ENCODE data around the gene RAD51B.
"Not testable (repeated sequence)": the region's sequence is repeated elsewhere in the genome, so short reads cannot be mapped to it uniquely, and the experiment has no call there.

Gene RAD51B

GRCh38 chr14:68693926-68694325 is 874.3 kb downstream of the RAD51B start:
- TF ChIP-seq, protein P1, sequence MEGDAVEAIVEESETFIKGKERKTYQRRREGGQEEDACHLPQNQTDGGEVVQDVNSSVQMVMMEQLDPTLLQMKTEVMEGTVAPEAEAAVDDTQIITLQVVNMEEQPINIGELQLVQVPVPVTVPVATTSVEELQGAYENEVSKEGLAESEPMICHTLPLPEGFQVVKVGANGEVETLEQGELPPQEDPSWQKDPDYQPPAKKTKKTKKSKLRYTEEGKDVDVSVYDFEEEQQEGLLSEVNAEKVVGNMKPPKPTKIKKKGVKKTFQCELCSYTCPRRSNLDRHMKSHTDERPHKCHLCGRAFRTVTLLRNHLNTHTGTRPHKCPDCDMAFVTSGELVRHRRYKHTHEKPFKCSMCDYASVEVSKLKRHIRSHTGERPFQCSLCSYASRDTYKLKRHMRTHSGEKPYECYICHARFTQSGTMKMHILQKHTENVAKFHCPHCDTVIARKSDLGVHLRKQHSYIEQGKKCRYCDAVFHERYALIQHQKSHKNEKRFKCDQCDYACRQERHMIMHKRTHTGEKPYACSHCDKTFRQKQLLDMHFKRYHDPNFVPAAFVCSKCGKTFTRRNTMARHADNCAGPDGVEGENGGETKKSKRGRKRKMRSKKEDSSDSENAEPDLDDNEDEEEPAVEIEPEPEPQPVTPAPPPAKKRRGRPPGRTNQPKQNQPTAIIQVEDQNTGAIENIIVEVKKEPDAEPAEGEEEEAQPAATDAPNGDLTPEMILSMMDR (conservative IDR thresholded peaks at IDR 0.05; ENCODE audit: low read depth, low read length) = no peak

GRCh38 chr14:68694516-68695235 is 875.1 kb downstream of the RAD51B start:
- TF ChIP-seq, protein P1 (conservative IDR thresholded peaks at IDR 0.05; ENCODE audit: low read depth, low read length) = no peak
- H3K4me3 ChIP-seq (ENCODE audit: low read length) = no peak overlapping the region
- no peak for DNase-seq (ENCODE audit: low read depth)

More at GRCh38 chr14:68693926-68694325, 874.3 kb downstream of the RAD51B start:
- DNase-seq (ENCODE audit: low read depth) = no peak
- H3K4me3 ChIP-seq (ENCODE audit: low read length) = no peak overlapping the region

- H3K4me3 ChIP-seq (ENCODE audit: low read length) = no peak overlapping the region
- peak; percentile 69 for DNase-seq (ENCODE audit: low read depth)
- TF ChIP-seq, protein P1 (conservative IDR thresholded peaks at IDR 0.05; ENCODE audit: low read depth, low read length) = no peak
Measured at GRCh38 chr14:68695326-68695768, 875.8 kb downstream of the RAD51B start.

DNA sequence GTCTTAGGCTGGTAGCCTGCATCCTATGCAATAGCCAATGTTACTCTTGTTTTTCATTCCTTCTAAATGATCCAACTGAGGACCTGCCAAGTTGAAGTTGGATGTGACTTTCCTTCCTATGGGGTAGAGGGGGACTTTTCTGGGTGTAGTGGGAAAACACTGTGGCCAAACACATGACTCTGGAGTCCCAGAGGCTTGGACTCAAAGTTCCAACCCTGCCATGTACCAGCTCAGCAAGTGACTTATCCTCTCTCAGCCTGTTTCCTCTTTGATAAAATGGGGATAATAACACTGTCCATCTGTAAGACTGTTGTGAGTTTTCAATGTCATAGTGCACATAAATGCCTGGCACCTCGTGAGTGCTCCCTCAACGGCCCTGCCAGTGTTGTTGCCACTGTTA is 876.3 kb downstream of the RAD51B start:
- no peak overlapping the region for H3K4me3 ChIP-seq (ENCODE audit: low read length)

DNA sequence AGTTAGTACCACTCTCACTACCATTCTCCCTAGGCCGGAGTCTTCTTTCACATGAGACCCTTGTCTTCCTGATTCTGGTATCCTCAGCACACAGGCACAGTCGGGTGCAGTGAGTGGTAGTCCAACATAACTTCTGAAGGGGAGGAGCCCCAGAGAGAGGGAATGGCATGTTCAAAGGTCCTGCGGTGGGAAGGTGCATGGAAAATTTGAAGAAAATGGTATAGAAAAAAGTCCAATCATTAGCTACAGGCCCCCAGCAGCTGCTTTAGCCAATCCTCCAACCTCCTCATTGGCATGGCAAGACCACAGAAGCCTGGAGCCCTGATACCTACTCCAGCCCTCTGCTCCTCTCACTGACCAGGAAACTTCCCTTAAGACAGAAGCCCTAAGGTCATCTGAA is 876.7 kb downstream of the RAD51B start:
- no peak overlapping the region for H3K4me3 ChIP-seq (ENCODE audit: low read length)
- DNase-seq (ENCODE audit: low read depth) = no peak
- TF ChIP-seq, protein P1 (conservative IDR thresholded peaks at IDR 0.05; ENCODE audit: low read depth, low read length) = no peak

More for the DNA sequence above, 876.3 kb downstream of the RAD51B start:
- TF ChIP-seq, protein P1 (conservative IDR thresholded peaks at IDR 0.05; ENCODE audit: low read depth, low read length) = no peak
- no peak for DNase-seq (ENCODE audit: low read depth)

DNA sequence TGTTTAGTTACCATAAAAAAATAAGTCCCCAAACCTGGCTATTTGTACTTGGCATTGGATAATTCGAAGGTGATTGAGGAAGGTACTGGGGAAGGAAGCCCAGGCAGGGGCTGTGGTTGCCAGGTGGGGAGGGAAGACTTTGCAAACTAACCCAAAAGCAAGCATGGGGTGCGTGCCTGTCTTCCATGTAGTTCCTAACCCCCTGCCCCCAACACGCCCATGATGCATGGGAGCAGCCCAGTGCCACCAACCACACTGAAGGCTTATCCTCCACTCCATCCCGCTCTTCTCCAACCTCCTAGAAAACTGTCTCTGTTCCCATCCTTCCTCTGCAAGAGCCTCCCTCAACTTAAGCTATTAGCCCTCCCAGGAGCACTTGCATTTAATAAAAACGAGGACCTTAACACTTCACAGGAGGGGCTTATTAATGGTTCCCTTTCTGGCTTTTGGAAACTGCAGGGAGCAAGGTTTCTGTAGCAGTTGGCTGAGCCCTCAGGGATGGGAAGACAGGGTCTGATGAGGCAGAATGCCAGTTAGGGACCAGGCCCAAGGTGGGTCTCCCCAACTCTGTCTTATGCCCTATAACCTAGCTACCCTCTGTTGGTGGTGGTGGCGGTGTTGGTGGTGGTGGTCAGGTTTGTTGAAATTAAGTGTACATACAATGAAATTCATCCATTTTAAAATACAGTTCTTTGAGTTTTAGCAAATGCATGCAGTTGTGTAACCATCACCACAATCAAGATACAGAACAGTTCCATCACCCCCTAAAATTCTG is 877.3 kb downstream of the RAD51B start:
- TF ChIP-seq, protein P1 (conservative IDR thresholded peaks at IDR 0.05; ENCODE audit: low read depth, low read length) = no peak

GRCh38 chr14:68698773-68699172 is 879.2 kb downstream of the RAD51B start:
- DNase-seq (ENCODE audit: low read depth); H3K4me3 ChIP-seq (ENCODE audit: low read length): not testable (repeated sequence)

More for the DNA sequence above, 877.3 kb downstream of the RAD51B start:
- no peak overlapping the region for H3K4me3 ChIP-seq (ENCODE audit: low read length)
- no peak for DNase-seq (ENCODE audit: low read depth)
